Measurements from ENCODE around the gene CNKSR3.
"Not testable (repeated sequence)": the region's sequence is repeated elsewhere in the genome, so short reads cannot be mapped to it uniquely, and the experiment has no call there.

CNKSR3 gene

DNA sequence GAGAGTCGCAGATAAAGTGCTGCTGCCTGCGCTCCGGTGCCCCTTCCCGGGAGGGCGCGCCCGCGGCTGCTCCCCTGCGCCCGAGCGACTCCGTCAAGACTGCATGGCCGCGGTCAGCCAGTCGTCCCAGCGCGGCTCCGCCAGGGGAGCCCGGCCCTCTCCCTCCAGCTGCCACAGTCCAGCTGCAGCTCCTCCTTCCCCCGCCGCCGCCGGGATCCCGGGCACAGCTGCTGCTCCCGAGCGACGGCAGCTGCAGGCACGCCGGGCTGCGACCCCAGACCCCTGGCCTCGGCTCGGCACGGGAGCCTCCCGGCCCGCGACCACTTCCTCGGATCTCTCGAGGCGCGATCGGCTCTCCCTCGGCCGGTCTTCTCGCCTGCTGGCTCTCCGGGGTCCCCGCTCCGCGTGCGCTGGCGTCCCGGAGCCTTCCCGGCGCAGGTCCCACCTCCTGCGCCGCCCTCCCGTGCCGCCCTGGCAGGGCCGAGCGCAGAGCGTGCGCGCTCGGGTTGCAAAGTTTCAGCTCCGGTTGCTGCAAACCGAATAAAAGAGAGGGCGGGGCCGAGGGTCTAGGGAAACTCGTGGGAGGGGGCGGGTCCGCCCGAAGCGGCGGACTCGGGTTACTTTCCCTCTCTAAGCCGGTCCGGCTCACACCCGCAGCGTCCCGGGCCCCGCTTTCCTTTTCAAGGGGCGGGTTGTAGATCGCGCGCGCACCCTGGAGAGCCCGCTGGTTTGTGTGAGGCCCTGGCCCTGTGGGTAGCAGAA is at the start of gene CNKSR3:
Gene CNKSR3 (minus strand): TSS at position 542 of the 762 bp plus-strand sequence. CDS start 571 bp downstream, outside the sequence.
- no peaks in the 10 kb centered on the region for H4K20me1 ChIP-seq
- H3K27ac ChIP-seq: peak within 1 kb of the TSS; percentile 75
- H3K4me1 ChIP-seq: peaks cover 24% of the 10 kb centered on the region
- no peaks in the 10 kb centered on the region for H3K9me3 ChIP-seq
- no peak for TF ChIP-seq Cebpa-rat (IDR thresholded peaks at IDR 0.05)
- H3K4me2 ChIP-seq: peak within 1 kb of the TSS; percentile 97
- no peaks in the 10 kb centered on the region for H3K36me3 ChIP-seq
- H3K9ac ChIP-seq: peak within 1 kb of the TSS; percentile 82
- no peaks in the 10 kb centered on the region for H3K27me3 ChIP-seq
- peak within 1 kb of the TSS; percentile 92 for H3K4me3 ChIP-seq

DNA sequence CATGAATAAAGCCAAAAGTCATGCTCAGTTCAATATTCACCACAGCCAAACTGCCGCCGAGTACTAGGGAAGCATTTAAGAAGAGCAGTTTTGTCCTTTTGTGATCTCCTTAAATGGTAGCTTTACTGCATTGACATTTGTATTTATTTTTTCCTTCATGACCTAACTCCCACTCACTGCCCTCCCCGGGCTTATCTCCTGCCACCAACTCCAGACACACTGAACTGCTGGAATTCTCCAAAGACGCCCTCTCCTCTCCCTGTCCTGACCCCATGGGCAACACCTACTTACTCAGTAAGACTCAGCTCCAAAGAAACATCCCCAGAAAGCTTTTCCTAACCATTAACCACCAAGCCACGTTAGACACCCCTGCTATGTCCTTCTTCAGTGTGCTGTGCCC is 48.5 kb upstream of the CNKSR3 start:
- H3K4me1 ChIP-seq: no peaks in the 10 kb centered on the region
- no peaks in the 10 kb centered on the region for H3K9me3 ChIP-seq
- no peaks in the 10 kb centered on the region for H4K20me1 ChIP-seq
- no peaks in the 10 kb centered on the region for H3K36me3 ChIP-seq
- no peak overlapping the region for H3K4me3 ChIP-seq
- no peaks in the 10 kb centered on the region for H3K27me3 ChIP-seq
- TF ChIP-seq Cebpa-rat (IDR thresholded peaks at IDR 0.05): no peak
- H3K4me2 ChIP-seq: no peak overlapping the region
- H3K27ac ChIP-seq: no peak overlapping the region
- H3K9ac ChIP-seq: no peak overlapping the region

DNA sequence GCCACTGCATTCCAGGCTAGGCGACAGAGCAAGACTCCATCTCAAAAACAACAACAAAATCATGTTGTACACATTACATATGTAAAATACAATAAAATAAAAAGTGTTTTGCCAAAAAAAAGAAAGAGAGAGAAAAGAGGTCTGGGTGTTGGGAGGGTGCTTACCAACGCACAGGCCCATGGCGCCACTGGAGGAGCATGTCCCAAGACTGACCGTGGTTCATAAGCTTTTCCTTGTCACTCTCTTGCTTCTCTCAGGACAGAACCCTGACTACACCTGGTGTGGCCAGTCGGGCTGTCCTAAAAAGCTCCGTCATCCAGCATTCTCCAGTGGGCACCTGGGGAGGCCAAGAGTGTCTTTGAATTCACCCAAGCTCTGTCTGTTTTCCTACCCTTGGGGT is 48.0 kb upstream of the CNKSR3 start:
- no peaks in the 10 kb centered on the region for H3K4me1 ChIP-seq
- no peak for TF ChIP-seq Cebpa-rat (IDR thresholded peaks at IDR 0.05)
- no peaks in the 10 kb centered on the region for H3K27me3 ChIP-seq
- no peaks in the 10 kb centered on the region for H3K36me3 ChIP-seq
- H4K20me1 ChIP-seq: no peaks in the 10 kb centered on the region
- H3K9me3 ChIP-seq: no peaks in the 10 kb centered on the region
- H3K27ac ChIP-seq: no peak overlapping the region
- no peak overlapping the region for H3K4me2 ChIP-seq
- H3K4me3 ChIP-seq: no peak overlapping the region
- H3K9ac ChIP-seq: no peak overlapping the region

DNA sequence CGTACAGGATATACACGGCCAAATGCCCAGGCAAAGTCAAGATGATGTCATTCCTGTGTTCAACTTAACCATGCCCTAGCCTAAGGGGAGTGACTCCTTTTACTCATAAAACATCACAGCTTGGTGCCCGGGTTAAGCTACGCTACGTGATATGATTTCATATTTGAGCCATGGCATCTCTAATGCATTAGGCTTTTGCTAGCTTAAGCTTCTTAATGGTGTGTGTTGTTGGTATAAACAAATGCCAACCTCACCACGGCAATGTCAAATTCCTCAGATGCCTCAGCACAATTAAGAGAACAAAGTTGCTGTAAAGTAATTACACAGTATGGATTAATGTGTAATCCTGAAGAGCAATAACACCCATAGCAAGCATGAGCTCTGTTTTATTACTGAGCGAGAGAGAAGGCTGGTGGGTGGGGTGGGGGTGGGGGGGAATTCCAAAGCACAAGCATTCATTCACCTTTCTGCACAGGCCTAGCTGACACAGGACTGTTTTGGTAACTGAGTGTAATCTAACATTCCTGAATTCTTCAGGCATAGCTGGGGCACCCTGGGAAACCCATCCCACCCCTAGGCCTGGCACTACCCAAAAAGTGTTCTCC is 44.7 kb upstream of the CNKSR3 start:
- H4K20me1 ChIP-seq: no peaks in the 10 kb centered on the region
- no peak for TF ChIP-seq Cebpa-rat (IDR thresholded peaks at IDR 0.05)
- H3K36me3 ChIP-seq: no peaks in the 10 kb centered on the region
- no peak overlapping the region for H3K4me3 ChIP-seq
- no peak overlapping the region for H3K4me2 ChIP-seq
- H3K27me3 ChIP-seq: no peaks in the 10 kb centered on the region
- H3K9me3 ChIP-seq: no peaks in the 10 kb centered on the region
- H3K9ac ChIP-seq: no peak overlapping the region
- no peak overlapping the region for H3K27ac ChIP-seq
- no peaks in the 10 kb centered on the region for H3K4me1 ChIP-seq

DNA sequence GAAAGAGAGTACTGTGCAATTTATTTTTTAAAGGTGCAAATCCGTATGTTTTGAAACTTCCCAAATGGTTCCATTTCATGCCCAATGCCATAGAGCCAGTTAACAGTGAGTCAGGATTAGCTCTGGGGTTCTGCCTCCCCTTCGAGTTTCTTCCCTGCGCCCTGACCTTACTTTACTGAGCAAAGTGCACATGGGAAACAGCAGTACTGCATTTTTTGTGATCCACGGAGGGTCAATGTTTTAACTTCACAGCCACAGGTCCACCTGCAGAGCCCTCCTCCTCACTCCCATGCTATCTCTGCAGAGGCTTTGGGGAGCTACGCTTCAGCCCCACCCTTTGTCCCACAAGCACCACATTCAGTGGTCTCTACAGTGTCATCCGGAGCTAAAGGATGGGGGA is 44.0 kb upstream of the CNKSR3 start:
- H3K4me1 ChIP-seq: no peaks in the 10 kb centered on the region
- no peaks in the 10 kb centered on the region for H4K20me1 ChIP-seq
- H3K9ac ChIP-seq: no peak overlapping the region
- H3K36me3 ChIP-seq: no peaks in the 10 kb centered on the region
- TF ChIP-seq Cebpa-rat (IDR thresholded peaks at IDR 0.05): no peak
- no peak overlapping the region for H3K4me3 ChIP-seq
- no peak overlapping the region for H3K4me2 ChIP-seq
- H3K27me3 ChIP-seq: no peaks in the 10 kb centered on the region
- no peaks in the 10 kb centered on the region for H3K9me3 ChIP-seq
- no peak overlapping the region for H3K27ac ChIP-seq

DNA sequence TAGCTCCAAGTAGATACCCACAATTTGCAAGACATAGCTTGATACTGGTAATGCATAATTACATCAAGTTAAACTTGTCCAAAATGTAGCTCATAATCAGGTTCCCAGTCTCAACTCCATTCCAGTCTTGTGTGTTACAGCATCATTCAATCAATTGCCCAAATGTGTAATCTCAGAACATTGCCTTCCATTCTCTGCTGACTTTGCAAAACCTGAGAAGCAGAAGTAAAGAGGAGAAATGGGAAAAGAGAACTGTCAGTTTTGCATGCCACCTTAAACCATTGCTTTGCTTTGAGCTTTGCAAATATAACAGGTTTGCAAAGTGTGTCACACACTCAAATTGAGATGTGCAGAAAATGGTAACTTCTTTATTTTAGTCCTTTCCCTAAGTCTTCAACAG is 40.3 kb upstream of the CNKSR3 start:
- no peaks in the 10 kb centered on the region for H3K9me3 ChIP-seq

DNA sequence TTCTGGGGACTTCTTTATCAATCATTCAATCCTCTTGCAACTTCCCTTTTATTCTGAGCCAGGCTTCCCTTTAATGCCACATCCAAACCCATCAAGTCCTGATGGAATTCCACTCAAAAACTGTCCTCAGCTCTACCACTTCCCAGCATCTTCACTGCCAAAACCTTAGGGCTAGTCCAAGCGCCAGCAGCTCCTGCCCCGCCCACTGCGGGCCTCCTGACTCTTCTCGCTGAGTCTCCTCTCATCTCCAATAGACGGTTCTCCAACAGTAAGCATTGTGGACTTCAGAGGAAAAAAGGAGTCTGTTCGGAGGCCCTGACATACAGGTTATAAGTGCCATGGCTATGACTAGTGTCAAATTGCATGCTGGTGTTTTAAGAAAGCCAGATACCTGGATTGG is 38.7 kb upstream of the CNKSR3 start:
- H3K27me3 ChIP-seq: no peaks in the 10 kb centered on the region
- no peak overlapping the region for H3K9ac ChIP-seq
- no peaks in the 10 kb centered on the region for H3K9me3 ChIP-seq
- no peak overlapping the region for H3K4me2 ChIP-seq
- no peak overlapping the region for H3K4me3 ChIP-seq
- TF ChIP-seq Cebpa-rat (IDR thresholded peaks at IDR 0.05): no peak
- H3K27ac ChIP-seq: no peak overlapping the region
- no peaks in the 10 kb centered on the region for H4K20me1 ChIP-seq
- no peaks in the 10 kb centered on the region for H3K4me1 ChIP-seq
- H3K36me3 ChIP-seq: no peaks in the 10 kb centered on the region

More for the DNA sequence above, 40.3 kb upstream of the CNKSR3 start:
- no peaks in the 10 kb centered on the region for H4K20me1 ChIP-seq
- H3K9ac ChIP-seq: no peak overlapping the region
- H3K27ac ChIP-seq: no peak overlapping the region
- no peak overlapping the region for H3K4me3 ChIP-seq
- no peaks in the 10 kb centered on the region for H3K4me1 ChIP-seq
- no peak overlapping the region for H3K4me2 ChIP-seq
- no peaks in the 10 kb centered on the region for H3K36me3 ChIP-seq
- no peak for TF ChIP-seq Cebpa-rat (IDR thresholded peaks at IDR 0.05)
- no peaks in the 10 kb centered on the region for H3K27me3 ChIP-seq

DNA sequence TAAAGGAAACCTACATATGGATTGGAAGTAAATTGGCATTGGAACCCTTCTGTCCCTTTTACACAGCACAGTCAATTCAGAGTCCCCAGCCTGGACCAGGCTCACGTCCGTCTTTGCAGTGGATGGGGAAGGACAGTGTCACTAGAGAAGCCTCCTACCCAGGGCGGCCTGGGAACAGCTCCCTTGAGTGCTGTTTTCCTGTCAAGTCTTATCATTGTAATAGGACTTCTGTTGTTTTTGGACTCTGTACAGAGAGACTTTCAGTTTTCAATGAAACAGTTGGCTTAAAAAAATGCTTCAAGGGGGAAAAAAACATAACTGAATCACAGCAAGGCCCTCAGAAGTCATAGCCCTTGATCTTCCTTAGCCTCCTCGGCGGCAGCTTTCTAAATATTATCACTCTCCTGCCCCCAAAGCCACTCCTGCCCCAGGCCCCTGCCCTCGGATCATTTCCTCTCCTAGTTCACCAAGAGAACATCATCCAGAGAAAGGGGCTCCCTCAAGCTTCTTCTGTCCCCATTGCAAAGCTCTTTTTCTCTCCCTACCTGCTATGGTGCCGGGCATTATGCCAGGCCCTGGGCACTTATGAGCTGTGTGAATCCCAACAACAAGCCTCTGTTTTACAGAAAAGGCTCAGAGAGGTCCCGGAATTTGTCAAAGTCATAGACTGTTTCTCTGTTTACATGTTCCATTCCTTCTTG is 37.8 kb upstream of the CNKSR3 start:
- Histone ChIP-seq H3K4me1 (no peaks in the 10 kb centered on the region), H4K20me1 (no peaks in the 10 kb centered on the region), H3K9ac (no peak overlapping the region), H3K4me2 (no peak overlapping the region), H3K27ac (no peak overlapping the region), H3K27me3 (no peaks in the 10 kb centered on the region), H3K9me3 (no peaks in the 10 kb centered on the region), H3K4me3 (no peak overlapping the region), H3K36me3 (no peaks in the 10 kb centered on the region)
- TF ChIP-seq Cebpa-rat (IDR thresholded peaks at IDR 0.05): no peak

DNA sequence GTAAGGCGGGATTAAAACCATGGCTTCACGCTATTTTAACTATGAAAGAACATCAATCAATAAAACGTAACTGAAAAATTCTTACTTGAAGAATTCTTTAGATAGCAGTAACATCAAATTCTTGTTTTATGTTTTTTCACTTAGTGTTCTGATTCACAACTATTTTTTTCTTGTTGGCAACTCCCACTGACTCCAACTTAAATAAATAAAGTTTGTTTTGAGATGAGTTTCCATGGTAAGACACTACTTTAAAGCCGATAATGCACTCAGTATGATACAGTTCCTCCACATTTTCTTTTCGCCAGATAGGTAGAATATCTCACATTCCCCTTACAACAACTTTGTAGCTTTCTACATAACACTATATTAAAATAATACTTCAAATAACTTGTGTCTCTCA is 33.1 kb upstream of the CNKSR3 start:
- Histone ChIP-seq H4K20me1 (no peaks in the 10 kb centered on the region), H3K4me1 (no peaks in the 10 kb centered on the region), H3K27me3 (no peaks in the 10 kb centered on the region), H3K4me2 (no peak overlapping the region), H3K9ac (no peak overlapping the region), H3K9me3 (no peaks in the 10 kb centered on the region), H3K27ac (no peak overlapping the region), H3K4me3 (no peak overlapping the region), H3K36me3 (no peaks in the 10 kb centered on the region)
- TF ChIP-seq Cebpa-rat (IDR thresholded peaks at IDR 0.05): no peak

DNA sequence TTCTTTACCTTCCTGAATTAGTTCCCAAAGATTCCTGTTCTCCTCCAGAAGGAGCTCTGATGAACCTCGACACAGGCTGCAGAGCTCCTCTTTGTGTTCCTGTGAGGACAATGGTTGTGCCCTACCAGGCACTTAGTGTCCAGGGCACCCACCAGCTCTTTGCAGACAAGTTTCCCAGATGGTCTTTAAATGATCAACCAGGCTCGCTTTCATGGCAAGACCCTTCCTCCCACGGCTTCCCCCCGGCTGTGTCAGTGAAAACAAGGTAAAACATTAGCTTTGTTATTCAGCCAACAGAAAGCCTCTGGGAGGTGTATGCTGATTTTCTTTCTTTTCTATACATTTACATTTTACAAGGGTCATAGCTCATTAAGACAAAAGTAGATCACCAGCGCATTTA is 32.3 kb upstream of the CNKSR3 start:
- H3K9ac ChIP-seq: no peak overlapping the region
- no peak overlapping the region for H3K4me3 ChIP-seq

DNA sequence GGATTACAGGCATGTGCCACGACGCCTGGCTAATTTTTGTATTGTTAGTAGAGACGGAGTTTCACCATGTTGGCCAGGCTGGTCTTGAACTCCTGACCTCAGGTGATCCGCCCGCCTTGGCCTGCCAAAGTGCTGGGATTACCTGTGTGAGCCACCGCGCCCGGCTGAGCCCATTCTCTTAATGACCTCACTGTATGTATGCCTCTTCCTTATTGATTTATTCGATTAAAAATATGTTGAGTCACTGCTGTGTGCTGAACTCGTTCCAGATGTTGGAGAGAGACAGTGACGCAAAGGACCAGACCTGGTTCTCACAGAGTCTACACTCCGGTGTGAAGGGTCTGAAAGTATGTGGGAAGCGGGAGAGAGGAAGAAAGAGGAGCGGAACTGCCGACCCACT is 31.4 kb upstream of the CNKSR3 start:
- not testable (repeated sequence) for H3K36me3 ChIP-seq, H3K4me2 ChIP-seq, H3K9ac ChIP-seq, H3K4me3 ChIP-seq, H3K9me3 ChIP-seq, H3K27ac ChIP-seq, H3K27me3 ChIP-seq, H4K20me1 ChIP-seq, H3K4me1 ChIP-seq

More for the DNA sequence above, 32.3 kb upstream of the CNKSR3 start:
- Histone ChIP-seq H3K27ac (no peak overlapping the region), H3K4me2 (no peak overlapping the region), H3K4me1 (no peaks in the 10 kb centered on the region), H3K9me3 (no peaks in the 10 kb centered on the region), H3K36me3 (no peaks in the 10 kb centered on the region), H4K20me1 (no peaks in the 10 kb centered on the region), H3K27me3 (no peaks in the 10 kb centered on the region)
- no peak for TF ChIP-seq Cebpa-rat (IDR thresholded peaks at IDR 0.05)

Data from BLaER1 (cell line).